ENCODE results near the gene TEX2. TPM values are rescaled to one million over a fixed set of nuclear protein-coding genes. Genes with fewer than 3 reads are reported as not detected.

TEX2 gene
- total and polyA plus RNA-seq, 2 of the 13 experiments (the other 11 are each of a cell fraction or from before 2014, with no cell fraction given): 21.4 to 37.7 TPM

DNA sequence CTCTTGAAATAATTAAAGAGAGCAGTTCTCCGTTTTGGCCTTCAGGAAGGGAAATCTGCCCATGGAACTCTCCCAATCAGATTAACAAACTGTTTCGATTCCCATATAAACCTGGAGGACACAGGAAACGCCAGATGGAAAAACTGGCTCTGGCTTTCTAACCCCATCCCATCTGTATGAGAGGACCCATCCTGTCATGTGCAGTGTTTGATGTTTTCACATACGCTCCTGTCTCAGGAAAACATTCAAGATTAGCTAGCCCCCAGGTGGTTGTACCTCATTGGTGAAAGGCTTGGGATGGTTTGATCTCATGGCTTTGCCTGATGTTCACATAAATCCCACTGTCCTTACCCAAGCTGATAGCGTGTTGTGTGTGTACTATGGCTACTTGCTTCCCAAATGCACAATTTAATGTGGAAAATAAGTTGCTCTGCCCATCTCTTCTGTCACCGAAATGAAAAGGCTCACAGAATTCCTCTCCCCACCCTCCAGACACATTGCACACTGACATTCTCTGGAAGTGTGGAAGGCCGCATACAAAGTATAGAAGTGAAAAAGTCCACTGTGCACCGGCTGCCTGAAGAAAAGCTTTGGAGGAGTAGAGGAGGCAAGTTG lies 114.9 kb downstream of the TEX2 start (continued):
- TF ChIP-seq, protein P1, sequence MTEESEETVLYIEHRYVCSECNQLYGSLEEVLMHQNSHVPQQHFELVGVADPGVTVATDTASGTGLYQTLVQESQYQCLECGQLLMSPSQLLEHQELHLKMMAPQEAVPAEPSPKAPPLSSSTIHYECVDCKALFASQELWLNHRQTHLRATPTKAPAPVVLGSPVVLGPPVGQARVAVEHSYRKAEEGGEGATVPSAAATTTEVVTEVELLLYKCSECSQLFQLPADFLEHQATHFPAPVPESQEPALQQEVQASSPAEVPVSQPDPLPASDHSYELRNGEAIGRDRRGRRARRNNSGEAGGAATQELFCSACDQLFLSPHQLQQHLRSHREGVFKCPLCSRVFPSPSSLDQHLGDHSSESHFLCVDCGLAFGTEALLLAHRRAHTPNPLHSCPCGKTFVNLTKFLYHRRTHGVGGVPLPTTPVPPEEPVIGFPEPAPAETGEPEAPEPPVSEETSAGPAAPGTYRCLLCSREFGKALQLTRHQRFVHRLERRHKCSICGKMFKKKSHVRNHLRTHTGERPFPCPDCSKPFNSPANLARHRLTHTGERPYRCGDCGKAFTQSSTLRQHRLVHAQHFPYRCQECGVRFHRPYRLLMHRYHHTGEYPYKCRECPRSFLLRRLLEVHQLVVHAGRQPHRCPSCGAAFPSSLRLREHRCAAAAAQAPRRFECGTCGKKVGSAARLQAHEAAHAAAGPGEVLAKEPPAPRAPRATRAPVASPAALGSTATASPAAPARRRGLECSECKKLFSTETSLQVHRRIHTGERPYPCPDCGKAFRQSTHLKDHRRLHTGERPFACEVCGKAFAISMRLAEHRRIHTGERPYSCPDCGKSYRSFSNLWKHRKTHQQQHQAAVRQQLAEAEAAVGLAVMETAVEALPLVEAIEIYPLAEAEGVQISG (CRISPR knock-in tag; IDR thresholded peaks at IDR 0.05): peak; percentile 17; the same call in 1 of the 2 replicates
- no peak for TF ChIP-seq ARNT2 (CRISPR knock-in tag; IDR thresholded peaks at IDR 0.05; ENCODE audit: low read depth)
- peak; percentile 1; the same call in 1 of the 2 replicates for TF ChIP-seq POLR2AphosphoS5 (IDR thresholded peaks at IDR 0.05; ENCODE audit: low read depth, low read length)
- TF ChIP-seq, protein P2, sequence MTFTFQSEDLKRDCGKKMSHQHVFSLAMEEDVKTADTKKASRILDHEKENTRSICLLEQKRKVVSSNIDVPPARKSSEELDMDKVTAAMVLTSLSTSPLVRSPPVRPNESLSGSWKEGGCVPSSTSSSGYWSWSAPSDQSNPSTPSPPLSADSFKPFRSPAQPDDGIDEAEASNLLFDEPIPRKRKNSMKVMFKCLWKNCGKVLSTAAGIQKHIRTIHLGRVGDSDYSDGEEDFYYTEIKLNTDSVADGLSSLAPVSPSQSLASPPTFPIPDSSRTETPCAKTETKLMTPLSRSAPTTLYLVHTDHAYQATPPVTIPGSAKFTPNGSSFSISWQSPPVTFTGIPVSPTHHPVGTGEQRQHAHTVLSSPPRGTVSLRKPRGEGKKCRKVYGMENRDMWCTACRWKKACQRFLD (CRISPR knock-in tag; IDR thresholded peaks at IDR 0.05; ENCODE audit: borderline replicate concordance): no peak
- TF ChIP-seq, protein P3, sequence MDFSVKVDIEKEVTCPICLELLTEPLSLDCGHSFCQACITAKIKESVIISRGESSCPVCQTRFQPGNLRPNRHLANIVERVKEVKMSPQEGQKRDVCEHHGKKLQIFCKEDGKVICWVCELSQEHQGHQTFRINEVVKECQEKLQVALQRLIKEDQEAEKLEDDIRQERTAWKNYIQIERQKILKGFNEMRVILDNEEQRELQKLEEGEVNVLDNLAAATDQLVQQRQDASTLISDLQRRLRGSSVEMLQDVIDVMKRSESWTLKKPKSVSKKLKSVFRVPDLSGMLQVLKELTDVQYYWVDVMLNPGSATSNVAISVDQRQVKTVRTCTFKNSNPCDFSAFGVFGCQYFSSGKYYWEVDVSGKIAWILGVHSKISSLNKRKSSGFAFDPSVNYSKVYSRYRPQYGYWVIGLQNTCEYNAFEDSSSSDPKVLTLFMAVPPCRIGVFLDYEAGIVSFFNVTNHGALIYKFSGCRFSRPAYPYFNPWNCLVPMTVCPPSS (IDR thresholded peaks at IDR 0.05): no peak
- peak; percentile 51 for TF ChIP-seq TEAD3 (CRISPR knock-in tag; optimal IDR thresholded peaks at IDR 0.05; ENCODE audit: borderline replicate concordance)
- TF ChIP-seq MIXL1 (CRISPR knock-in tag; IDR thresholded peaks at IDR 0.05): peak; percentile 47; the same call in 1 of the 2 replicates
- TF ChIP-seq ZNF124 (CRISPR knock-in tag; IDR thresholded peaks at IDR 0.05): 0 out of 2 replicates have a peak, but pooled peaks have one; percentile 68
- TF ChIP-seq ZSCAN21 (CRISPR knock-in tag; IDR thresholded peaks at IDR 0.05; ENCODE audit: borderline replicate concordance): no peak
- TF ChIP-seq, protein P4, sequence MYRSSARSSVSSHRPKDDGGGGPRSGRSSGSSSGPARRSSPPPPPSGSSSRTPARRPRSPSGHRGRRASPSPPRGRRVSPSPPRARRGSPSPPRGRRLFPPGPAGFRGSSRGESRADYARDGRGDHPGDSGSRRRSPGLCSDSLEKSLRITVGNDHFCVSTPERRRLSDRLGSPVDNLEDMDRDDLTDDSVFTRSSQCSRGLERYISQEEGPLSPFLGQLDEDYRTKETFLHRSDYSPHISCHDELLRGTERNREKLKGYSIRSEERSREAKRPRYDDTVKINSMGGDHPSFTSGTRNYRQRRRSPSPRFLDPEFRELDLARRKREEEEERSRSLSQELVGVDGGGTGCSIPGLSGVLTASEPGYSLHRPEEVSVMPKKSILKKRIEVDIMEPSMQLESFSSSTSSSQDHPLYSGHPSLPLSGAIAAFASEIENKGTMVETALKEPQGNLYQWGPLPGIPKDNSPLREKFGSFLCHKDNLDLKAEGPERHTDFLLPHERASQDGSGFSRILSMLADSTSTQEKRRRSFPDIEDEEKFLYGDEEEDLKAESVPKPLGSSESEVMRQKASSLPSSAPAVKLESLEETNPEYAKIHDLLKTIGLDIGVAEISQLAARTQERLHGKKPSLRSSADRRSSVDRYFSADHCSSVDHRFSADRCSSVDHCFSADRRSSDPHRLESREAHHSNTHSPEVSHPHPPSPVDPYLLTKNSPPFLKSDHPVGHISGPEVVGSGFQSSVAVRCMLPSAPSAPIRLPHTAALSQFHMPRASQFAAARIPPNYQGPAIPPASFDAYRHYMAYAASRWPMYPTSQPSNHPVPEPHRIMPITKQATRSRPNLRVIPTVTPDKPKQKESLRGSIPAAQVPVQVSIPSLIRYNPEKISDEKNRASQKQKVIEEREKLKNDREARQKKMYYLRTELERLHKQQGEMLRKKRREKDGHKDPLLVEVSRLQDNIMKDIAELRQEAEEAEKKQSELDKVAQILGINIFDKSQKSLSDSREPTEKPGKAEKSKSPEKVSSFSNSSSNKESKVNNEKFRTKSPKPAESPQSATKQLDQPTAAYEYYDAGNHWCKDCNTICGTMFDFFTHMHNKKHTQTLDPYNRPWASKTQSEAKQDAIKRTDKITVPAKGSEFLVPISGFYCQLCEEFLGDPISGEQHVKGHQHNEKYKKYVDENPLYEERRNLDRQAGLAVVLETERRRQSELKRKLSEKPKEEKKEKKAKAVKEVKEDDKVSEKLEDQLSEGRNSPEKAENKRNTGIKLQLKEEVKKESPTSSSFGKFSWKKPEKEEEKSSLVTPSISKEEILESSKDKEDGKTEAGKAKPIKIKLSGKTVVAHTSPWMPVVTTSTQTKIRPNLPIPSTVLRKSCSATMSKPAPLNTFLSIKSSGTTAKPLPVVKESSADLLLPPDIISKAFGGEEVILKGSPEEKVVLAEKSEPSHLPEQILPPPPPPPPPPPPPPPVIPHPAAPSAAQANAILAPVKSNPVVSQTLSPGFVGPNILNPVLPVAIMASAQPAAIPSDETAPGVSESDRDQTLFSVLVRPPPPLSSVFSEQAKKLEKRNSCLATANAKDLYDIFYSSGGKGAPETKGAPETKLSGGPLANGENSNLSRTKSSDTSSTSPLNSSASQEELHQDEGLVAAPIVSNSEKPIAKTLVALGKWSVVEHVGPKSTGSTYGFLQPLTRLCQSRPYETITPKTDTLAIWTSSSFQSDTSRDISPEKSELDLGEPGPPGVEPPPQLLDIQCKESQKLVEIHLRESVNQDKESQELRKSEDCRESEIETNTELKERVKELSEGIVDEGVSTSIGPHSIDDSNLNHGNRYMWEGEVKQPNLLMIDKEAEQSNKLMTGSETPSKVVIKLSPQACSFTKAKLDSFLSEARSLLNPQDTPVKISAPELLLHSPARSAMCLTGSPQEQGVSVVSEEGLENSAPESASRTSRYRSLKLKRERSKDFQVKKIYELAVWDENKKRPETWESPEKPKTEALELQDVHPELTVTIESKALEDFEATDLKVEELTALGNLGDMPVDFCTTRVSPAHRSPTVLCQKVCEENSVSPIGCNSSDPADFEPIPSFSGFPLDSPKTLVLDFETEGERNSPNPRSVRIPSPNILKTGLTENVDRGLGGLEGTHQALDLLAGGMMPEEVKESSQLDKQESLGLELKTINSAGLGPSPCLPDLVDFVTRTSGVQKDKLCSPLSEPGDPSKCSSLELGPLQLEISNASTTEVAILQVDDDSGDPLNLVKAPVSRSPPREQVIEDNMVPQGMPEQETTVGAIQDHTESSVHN (CRISPR knock-in tag; IDR thresholded peaks at IDR 0.05): no peak
- no peak for TF ChIP-seq SKI (IDR thresholded peaks at IDR 0.05; ENCODE audit: partially characterized antibody)
- no peak for TF ChIP-seq SP1 (IDR thresholded peaks at IDR 0.05)
- TF ChIP-seq SP1 (CRISPR knock-in tag; IDR thresholded peaks at IDR 0.05): no peak
- TF ChIP-seq ZEB1 (IDR thresholded peaks at IDR 0.05; ENCODE audit: insufficient replicate concordance, low read depth): no peak
- no peak for TF ChIP-seq KDM5A (IDR thresholded peaks at IDR 0.05; ENCODE audit: borderline replicate concordance, low read length)
- TF ChIP-seq ZNF772 (CRISPR knock-in tag; IDR thresholded peaks at IDR 0.05): 0 out of 2 replicates have a peak, but pooled peaks have one; percentile 32

Measured in HepG2 (cell line).